ENCODE results near the gene RPL13.
"Not testable (repeated sequence)": the region's sequence is repeated elsewhere in the genome, so short reads cannot be mapped to it uniquely, and the experiment has no call there.

Gene RPL13

GRCh38 chr16:89577055-89577759 is 16.7 kb downstream of the RPL13 start:
- DNase-seq (ENCODE audit: low read depth), result no peak

DNA sequence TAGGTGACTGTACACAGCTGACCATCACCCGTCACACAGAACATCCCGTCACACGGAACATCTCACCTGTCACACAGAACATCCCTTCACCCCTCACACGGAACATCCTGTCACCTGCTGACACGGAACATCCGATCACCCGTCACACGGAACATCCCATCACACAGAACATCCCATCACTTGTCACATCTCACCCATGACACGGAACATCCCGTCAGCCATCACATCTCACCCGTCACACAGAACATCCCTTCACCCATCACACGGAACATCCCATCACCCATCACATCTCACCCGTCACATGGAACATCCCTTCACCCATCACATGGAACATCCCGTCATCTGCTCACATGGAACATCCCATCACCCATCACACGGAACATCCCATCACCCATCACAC is 18.9 kb downstream of the RPL13 start:
- DNase-seq (ENCODE audit: low read depth), result no peak

DNA sequence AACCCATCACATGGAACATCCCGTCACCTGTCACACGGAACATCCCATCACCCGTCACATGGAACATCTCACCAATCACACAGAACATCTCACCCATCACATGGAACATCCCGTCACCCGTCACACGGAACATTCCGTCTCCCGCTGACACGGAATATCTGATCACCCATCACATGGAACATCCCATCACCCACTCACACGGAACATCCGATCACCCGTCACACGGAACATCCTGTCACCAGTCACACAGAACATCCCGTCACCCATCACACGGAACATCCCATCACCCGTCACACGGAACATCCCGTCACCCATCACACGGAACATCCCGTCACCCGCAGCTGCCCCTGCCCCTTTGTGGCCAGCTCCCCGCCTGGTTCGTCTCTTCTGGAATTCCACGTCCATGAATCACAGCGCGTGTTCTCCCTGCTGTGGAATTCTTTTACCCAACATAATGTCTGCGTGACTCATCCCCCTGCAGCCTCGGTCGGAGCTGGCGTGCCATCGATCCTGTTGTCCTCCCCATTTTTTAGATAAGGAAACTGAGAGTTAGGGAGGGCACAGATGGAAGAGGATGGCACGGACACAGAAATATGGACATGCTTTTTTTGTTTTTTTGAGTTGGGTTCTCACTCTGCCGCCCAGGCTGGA is 20.7 kb downstream of the RPL13 start:
- DNase-seq (ENCODE audit: low read depth), result no peak

GRCh38 chr16:89581861-89582563 is 21.5 kb downstream of the RPL13 start:
- no peak for DNase-seq (ENCODE audit: low read depth)

DNA sequence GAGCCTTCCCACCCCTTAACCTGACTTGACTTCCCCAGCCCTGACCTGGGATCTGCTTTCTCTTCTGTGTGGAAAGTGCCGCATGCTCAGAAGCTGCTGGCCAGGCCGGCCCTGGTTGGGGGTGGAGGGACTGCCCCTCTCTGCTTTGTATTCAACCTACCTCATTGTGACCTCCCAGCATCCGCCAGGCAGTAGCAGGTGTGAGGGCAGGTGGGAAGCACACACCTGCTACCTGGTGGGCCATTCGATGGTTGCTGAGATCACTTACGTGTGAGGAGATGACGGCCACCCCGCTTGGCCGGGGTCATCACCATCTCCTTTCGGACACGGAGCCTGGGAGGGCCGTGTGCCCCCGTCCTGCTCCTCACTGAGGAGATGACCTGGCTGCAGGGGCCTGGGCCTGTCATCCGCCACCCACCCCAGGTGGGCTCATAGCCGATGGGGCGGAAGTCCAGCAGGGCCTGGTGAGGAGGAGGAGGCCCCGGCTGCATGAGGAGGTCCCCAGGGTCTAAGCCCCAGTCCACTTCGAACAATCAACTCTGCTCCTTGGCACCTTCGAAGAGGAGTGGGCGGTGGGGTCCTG is 22.2 kb downstream of the RPL13 start:
- DNase-seq (ENCODE audit: low read depth), result no peak

- DNase-seq (ENCODE audit: low read depth), result no peak
Observed at GRCh38 chr16:89583197-89583894, 22.9 kb downstream of the RPL13 start.

GRCh38 chr16:89583895-89584644 is 23.6 kb downstream of the RPL13 start:
- no peak for DNase-seq (ENCODE audit: low read depth)

DNA sequence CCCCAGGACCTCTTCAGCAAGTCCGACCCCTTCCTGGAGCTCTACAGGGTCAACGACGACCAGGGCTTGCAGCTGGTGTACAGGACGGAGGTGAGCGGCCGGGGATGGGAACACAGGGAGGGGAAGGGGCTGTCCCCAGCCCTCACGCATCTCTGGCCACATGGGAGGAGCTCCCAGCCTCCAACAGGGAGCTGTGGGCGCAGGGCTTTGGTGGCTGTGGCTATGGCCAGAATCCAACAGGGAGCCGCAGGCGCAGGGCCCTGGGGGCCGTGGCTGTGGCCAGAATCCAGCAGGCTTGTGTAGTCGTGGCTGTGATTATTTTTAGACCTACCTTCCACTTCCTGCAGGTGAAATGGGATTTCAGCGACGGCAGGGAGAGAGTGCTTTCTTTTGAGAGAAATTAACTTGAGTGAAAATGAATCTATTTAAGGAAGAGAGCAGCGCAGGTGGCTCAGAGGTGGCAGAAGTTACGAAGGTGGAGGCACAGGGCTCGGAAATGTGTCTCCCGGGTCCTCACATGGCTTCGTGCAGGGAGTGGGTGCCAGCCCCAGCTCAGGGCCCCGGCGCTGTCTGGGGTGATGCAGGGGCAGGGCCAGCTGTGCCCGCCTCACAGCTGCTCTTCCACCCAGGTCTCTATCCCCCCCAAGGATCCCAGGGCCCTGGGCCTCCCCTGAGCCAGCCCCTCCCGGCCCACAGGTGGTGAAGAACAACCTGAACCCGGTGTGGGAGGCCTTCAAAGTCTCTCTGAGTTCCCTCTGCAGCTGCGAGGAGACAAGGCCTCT is 24.5 kb downstream of the RPL13 start:
- DNase-seq (ENCODE audit: low read depth), result no peak

DNA sequence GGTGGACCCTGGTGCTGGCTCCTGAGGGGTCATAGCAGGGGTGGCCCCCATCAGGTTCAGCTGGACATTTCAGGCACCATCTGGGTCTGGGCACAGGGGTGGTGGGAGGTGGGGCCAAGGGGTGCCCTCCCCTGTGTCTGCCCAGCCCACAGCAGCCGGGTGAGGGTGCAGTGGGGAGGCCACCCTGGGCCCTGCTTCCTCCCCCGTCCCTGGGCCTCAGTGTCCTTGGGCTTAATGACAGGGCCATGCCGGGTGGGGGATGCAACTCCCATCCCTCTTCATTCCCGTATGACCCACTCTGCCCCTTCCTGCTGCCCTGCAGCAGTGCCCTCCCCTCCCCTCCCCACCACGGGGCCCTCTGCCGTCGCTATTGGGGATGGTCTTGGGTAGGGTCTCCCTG is 25.7 kb downstream of the RPL13 start:
- DNase-seq (ENCODE audit: low read depth), result no peak

- no peak for DNase-seq (ENCODE audit: low read depth)
Observed at GRCh38 chr16:89586853-89587252, 26.4 kb downstream of the RPL13 start.

DNA sequence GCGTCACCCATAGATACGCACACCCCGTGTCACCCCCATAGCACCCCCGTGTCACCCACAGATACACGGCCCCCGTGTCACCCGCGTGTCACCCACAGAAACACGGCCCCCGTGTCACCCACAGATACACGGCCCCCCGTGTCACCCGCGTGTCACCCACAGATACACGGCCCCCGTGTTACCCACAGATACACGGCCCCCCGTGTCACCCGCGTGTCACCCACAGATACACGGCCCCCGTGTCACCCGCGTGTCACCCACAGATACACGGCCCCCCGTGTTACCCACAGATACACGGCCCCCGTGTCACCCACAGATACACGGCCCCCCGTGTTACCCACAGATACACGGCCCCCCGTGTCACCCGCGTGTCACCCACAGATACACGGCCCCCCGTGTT is 27.2 kb downstream of the RPL13 start:
- DNase-seq (ENCODE audit: low read depth), result not testable (repeated sequence)

GRCh38 chr16:89588413-89589109 is 28.1 kb downstream of the RPL13 start:
- DNase-seq (ENCODE audit: low read depth), result no peak

DNA sequence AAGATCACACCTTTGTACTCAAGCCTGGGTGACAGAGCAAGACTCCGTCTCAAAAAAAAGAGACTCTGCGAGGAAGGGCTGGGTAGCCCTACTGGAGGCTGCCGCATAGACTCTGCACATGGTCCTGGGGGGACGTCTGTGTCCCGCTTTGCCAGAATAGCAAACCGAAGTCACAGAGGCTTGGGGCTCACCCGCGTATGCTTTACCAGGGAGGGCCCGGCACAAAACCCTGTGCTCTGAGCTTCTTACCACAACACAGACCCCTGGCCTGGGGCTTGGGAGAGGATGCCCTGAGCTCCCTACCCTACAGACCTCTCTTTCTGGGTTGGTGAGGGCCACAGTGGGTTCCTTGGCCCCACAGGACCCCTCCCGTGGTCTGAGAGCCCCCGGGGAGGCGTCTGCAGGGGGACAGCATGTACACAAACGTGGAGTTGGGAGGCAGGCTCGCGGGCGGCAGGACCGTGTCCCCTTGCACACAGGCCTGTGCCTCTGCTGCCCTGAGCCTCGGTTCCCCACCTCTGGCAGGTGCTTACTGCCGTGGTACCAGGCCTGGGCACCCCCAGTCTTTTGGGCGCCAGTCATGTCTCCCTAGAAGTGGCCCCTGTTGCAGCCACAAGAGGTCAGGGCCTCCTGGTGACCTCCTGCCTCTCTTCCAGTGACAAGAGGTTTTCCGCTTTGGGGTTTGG is 28.9 kb downstream of the RPL13 start:
- no peak for DNase-seq (ENCODE audit: low read depth)

DNA sequence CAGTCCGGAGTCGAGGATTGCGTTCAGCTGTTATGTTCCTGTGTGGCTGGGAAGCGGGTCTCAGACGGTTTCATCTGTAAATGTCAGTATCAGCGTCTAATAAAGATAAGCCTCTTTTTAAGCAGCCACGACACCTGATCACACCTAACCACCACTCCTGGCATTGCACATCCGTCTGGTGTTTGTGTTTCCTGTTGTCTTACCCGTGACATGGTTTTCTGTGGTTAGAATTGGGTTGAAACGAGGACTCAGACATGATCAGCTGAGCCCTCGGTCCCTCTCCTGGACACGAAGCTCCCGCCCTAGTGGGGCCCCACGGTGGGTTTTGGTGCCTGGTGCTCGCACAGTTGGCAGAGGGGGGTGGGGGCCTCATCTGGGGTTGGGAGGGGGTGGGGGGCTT is 33.4 kb downstream of the RPL13 start:
- DNase-seq (ENCODE audit: low read depth), result no peak

DNA sequence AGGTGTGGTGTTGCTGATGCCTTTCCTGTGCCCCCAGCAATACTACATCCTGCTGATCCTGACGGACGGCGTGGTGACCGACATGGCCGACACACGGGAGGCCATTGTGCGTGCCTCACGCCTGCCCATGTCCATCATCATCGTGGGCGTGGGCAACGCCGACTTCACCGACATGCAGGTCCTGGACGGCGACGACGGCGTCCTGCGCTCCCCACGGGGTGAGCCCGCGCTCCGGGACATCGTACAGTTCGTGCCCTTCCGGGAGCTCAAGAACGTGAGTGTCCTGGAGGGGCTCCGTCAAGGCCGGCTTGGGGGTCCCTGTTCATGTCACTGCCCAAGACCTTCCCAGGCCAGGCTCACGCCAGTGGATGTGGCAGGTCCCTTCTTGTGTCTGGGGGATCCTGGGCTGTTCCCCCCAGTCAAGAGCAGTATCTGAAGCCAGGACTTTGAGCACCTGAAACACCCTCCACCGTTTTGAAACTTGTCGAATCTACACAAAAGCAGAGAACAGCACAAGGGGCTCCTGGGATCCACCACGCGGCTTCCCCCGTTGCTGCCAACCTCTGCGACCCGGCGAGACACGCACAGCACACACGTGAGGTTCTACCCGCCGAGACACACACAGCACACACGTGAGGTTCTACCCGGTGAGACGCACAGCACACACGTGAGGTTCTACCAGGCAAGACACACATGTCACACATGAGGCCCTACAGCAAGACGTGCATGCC is 35.0 kb downstream of the RPL13 start:
- no peak for DNase-seq (ENCODE audit: low read depth)

DNA sequence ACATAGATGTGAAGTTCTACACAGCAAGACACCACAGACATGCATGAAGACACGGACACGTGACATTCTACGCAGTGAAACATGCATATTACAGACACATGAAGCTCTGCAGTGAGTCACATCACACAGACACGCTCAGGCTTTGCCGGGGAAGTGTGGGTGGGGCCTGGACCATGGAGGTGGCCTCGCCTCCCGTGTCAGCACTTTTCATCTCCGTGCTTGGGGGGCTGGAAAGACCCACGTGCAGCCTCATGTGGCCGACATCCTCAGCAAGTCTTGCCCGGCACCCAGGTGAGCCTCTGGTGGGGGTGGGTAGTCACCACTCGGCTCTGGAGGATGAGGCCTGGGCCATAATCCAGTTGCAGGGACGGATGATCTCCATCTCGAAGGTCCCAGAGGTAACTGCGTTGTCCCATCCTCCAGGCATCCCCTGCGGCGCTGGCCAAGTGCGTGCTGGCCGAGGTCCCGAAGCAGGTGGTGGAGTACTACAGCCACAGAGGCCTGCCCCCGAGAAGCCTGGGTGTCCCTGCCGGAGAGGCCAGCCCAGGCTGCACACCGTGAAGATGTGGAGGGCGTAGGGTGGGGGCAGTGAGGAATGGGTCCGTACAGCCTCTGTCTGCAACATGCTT is 35.7 kb downstream of the RPL13 start:
- DNase-seq (ENCODE audit: low read depth), result no peak

- DNase-seq (ENCODE audit: low read depth), result no peak
Observed at GRCh38 chr16:89596957-89597649, 36.6 kb downstream of the RPL13 start.

GRCh38 chr16:89598199-89598598 is 37.7 kb downstream of the RPL13 start:
- DNase-seq (ENCODE audit: low read depth), result no peak
